Effector memory CD4-positive, alpha-beta T cell (primary cell): ENCODE results near the gene INVS.

Source experiments
- DNase-seq, 3 donors: peaks; one replicate each; pipeline ENCODE4 v3.0.0-alpha.2; 2020
- H3K27ac ChIP-seq: 2 replicates; pipeline ENCODE4 v1.7.0; 2013; ENCODE audit warnings: mild to moderate bottlenecking, low read length, moderate library complexity; ENCODE audit not compliant: insufficient read depth, poor library complexity, severe bottlenecking
- H3K27me3 ChIP-seq: replicated peaks from 2 replicates; pipeline ENCODE4 v1.7.0; 2013; ENCODE audit warnings: mild to moderate bottlenecking, low read length; ENCODE audit not compliant: insufficient read depth, control insufficient read depth, poor library complexity, severe bottlenecking
- H3K36me3 ChIP-seq: 2 replicates; pipeline ENCODE4 v1.7.0; 2013; ENCODE audit warnings: mild to moderate bottlenecking, low read length, moderate library complexity; ENCODE audit not compliant: control insufficient read depth, insufficient read depth
- H3K4me1 ChIP-seq: 2 replicates; pipeline ENCODE4 v1.7.0; 2013; ENCODE audit warnings: low read length, mild to moderate bottlenecking; ENCODE audit not compliant: control insufficient read depth, insufficient read depth, poor library complexity, severe bottlenecking
- H3K4me3 ChIP-seq: 2 replicates; pipeline ENCODE4 v1.7.0; 2013; ENCODE audit warnings: low read length, low read depth, mild to moderate bottlenecking; ENCODE audit not compliant: insufficient read depth, poor library complexity, severe bottlenecking
- H3K9me3 ChIP-seq: 2 replicates; pipeline ENCODE4 v1.7.0; 2013; ENCODE audit warnings: mild to moderate bottlenecking, low read length, moderate library complexity; ENCODE audit not compliant: control insufficient read depth

INVS gene

GRCh38 chr9:100294806-100295205 lies 195.8 kb downstream of the INVS start:
- Histone ChIP-seq H3K36me3 (peaks cover 16% of the 10 kb centered on the region), H3K9me3 (no peaks in the 10 kb centered on the region), H3K27me3 (no peaks in the 10 kb centered on the region), H3K27ac (no peak overlapping the region), H3K4me3 (no peak overlapping the region), H3K4me1 (no peaks in the 10 kb centered on the region)
- DNase-seq, result no peak

GRCh38 chr9:100295240-100295639 lies 196.2 kb downstream of the INVS start:
- DNase-seq, result no peak
- Histone ChIP-seq H3K4me3 (no peak overlapping the region), H3K4me1 (no peaks in the 10 kb centered on the region), H3K9me3 (no peaks in the 10 kb centered on the region), H3K36me3 (peaks cover 17% of the 10 kb centered on the region), H3K27me3 (no peaks in the 10 kb centered on the region), H3K27ac (no peak overlapping the region)

- H3K9me3 ChIP-seq, result no peaks in the 10 kb centered on the region
- H3K4me1 ChIP-seq, result no peaks in the 10 kb centered on the region
- no peak for DNase-seq
- H3K36me3 ChIP-seq, result peaks cover 28% of the 10 kb centered on the region
- H3K27me3 ChIP-seq, result no peaks in the 10 kb centered on the region
- H3K27ac ChIP-seq, result no peak overlapping the region
- H3K4me3 ChIP-seq, result no peak overlapping the region
Measured at GRCh38 chr9:100296407-100296806, 197.4 kb downstream of the INVS start.

GRCh38 chr9:100298378-100298777 lies 199.3 kb downstream of the INVS start:
- no peaks in the 10 kb centered on the region for H3K4me1 ChIP-seq
- no peak overlapping the region for H3K4me3 ChIP-seq
- no peaks in the 10 kb centered on the region for H3K27me3 ChIP-seq
- no peak overlapping the region for H3K27ac ChIP-seq
- no peaks in the 10 kb centered on the region for H3K9me3 ChIP-seq
- no peak for DNase-seq
- peaks cover 32% of the 10 kb centered on the region for H3K36me3 ChIP-seq

- no peak overlapping the region for H3K4me3 ChIP-seq
- no peaks in the 10 kb centered on the region for H3K27me3 ChIP-seq
- no peaks in the 10 kb centered on the region for H3K9me3 ChIP-seq
- DNase-seq, result no peak
- no peak overlapping the region for H3K27ac ChIP-seq
- H3K4me1 ChIP-seq, result no peaks in the 10 kb centered on the region
- peaks cover 37% of the 10 kb centered on the region for H3K36me3 ChIP-seq
Measured at GRCh38 chr9:100303747-100304146, 204.7 kb downstream of the INVS start.

GRCh38 chr9:100306283-100306682 lies 207.2 kb downstream of the INVS start:
- no peak for DNase-seq
- Histone ChIP-seq H3K4me3 (no peak overlapping the region), H3K9me3 (no peaks in the 10 kb centered on the region), H3K36me3 (peaks cover 45% of the 10 kb centered on the region), H3K4me1 (no peaks in the 10 kb centered on the region), H3K27me3 (no peaks in the 10 kb centered on the region), H3K27ac (no peak overlapping the region)

- no peaks in the 10 kb centered on the region for H3K9me3 ChIP-seq
- no peaks in the 10 kb centered on the region for H3K4me1 ChIP-seq
- H3K27me3 ChIP-seq, result no peaks in the 10 kb centered on the region
- no peak for DNase-seq
- no peak overlapping the region for H3K27ac ChIP-seq
- H3K36me3 ChIP-seq, result peaks cover 37% of the 10 kb centered on the region
- no peak overlapping the region for H3K4me3 ChIP-seq
Measured at GRCh38 chr9:100307080-100307479, 208.0 kb downstream of the INVS start.

GRCh38 chr9:100308965-100309564 lies 210.0 kb downstream of the INVS start:
- Histone ChIP-seq H3K27me3 (no peaks in the 10 kb centered on the region), H3K4me1 (no peaks in the 10 kb centered on the region), H3K36me3 (peaks cover 30% of the 10 kb centered on the region), H3K4me3 (no peak overlapping the region), H3K27ac (no peak overlapping the region), H3K9me3 (no peaks in the 10 kb centered on the region)
- DNase-seq, result no peak

- no peak for DNase-seq
- Histone ChIP-seq H3K36me3 (peaks cover 27% of the 10 kb centered on the region), H3K27me3 (no peaks in the 10 kb centered on the region), H3K4me1 (no peaks in the 10 kb centered on the region), H3K4me3 (no peak overlapping the region), H3K9me3 (no peaks in the 10 kb centered on the region), H3K27ac (no peak overlapping the region)
Measured at GRCh38 chr9:100309992-100310391, 210.9 kb downstream of the INVS start.

GRCh38 chr9:100315561-100315960 lies 216.5 kb downstream of the INVS start:
- H3K27me3 ChIP-seq, result no peaks in the 10 kb centered on the region
- H3K4me1 ChIP-seq, result no peaks in the 10 kb centered on the region
- H3K4me3 ChIP-seq, result no peak overlapping the region
- no peak for DNase-seq
- no peaks in the 10 kb centered on the region for H3K9me3 ChIP-seq
- H3K36me3 ChIP-seq, result peaks cover 18% of the 10 kb centered on the region
- H3K27ac ChIP-seq, result no peak overlapping the region
